NCI-H345 (cell line): ENCODE measurements around the gene SMAD3.
A peak's percentile ranks its signal among the peaks of the same experiment; 100 is the strongest.

Experiments used
- DNase-seq: peaks from one replicate; lab custom pipeline; 2025; lab: John Stamatoyannopoulos, UW

Gene SMAD3

DNA sequence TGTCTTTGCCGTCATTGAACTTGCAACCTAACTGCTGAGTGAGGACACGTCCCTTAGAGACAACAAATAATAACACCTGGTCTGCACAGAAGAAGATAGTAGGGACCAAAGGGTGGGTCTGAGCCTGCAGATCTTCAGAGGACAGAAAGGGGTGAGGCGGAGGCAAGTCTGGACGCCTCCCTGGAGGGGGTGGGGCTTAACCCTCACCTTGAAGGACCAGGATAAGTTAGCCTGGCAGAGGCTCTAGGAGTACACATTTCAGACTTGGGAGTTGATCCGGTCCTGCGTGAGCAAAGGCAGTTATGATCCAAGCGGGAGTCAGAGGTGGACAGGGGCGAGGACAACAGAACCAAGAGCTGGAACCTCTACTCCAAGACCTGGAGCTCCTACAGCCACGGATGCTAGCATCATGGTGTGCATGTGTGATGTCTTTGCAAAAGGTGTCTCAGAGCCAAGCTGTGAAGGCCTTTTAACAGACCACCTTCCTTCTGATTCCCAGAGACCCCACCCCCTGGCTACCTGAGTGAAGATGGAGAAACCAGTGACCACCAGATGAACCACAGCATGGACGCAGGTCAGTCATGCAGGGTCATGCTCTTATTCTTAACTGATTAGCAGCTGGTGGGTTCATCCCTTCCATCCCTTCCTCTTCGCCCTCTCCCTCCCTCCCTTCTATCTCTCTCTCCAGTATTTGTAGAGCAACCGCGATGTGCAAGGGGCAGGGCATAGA is 101.0 kb downstream of the SMAD3 start:
- DNase-seq: no peak

DNA sequence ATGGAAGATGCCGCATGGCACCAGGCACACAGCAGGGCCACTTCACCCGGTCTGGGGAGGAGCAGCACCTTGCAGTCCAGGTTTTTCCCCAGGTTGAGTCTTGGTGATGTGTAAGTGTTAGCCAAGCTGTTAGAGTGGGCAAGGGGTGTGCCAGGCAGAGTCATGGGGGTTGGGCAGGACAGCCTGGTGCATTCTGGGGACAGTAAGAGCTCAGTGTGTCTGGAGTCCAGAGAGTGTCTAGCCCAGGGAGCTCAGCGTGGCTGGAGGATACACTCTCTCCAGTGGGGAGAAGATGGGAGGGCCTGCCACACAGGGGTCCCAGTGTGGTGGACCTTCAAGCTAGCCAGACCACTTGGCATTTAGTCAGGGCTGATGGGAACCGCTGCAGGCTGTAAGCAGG is 101.7 kb downstream of the SMAD3 start:
- no peak for DNase-seq

DNA sequence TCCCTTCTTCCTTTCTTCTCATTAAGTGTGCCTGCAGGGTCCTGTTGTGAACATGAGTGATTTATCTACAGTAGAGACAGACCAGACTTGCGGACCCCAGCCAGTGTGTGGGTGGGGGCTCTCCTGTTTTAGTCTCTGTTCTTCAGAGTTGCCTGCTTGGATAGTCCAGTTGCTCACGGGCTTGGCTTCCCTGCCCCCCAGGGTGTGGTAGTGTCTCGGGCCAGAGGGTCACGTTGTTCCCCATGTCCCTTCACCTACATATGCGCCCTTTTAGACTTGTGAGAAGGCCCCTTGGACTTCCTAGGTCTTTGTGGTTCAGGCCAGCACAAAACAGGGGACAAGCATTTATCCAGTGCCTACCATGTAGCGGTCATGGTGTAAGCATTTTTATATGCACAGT is 103.3 kb downstream of the SMAD3 start:
- DNase-seq: no peak

DNA sequence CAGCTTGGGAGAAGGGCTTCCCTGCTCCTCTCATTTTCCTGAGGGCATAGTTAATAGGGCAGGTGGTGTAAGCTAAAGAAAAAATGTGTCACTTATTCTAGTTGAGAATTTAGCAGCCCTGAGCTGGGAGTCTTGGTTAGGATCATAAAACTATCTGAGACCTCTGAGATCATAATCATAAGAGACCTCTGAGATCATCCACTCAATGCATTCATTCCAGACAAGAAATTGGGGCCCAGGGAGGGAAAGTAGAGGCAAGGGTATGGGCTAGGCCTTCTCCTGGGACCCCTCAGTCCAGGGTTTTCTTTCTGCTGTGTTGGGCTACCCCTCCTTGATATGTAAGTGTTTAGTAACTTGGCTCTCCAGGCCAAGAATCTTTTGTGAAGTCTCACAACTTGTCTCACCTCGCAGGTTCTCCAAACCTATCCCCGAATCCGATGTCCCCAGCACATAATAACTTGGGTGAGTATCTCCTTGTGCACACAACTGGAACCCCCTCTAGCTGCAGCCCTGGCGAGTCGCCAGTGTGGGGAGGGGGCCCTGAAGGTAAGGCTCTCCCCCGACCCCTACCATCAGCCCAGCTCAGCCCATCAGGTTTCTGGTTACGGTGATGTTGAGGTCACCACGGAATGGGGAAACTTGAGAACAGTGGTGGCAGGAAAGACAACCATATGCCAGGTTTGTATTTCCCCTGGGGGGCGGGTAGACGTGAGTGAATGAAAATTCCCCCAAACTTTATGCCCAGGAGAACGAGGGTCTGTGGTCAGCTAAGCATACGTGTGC is 104.9 kb downstream of the SMAD3 start:
- no peak for DNase-seq

DNA sequence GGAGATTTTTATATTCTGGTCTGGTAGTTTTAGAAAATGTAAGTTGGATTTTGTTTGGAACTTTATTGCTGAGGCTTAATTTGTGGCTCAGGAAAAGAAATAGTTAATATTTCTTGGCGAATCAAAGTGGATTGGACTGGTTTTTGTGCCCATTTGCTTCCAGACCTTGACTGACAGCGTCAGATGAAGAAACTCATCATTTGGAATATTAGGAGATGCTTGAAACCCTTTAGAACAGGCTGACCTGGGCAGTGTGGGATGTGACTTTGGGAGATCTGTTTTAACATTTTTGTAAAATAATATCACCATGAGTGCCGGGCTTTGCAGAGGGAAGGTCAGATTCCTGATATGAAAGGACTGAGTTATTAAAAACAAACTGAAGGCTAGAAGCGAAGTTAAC is 106.1 kb downstream of the SMAD3 start:
- no peak for DNase-seq

DNA sequence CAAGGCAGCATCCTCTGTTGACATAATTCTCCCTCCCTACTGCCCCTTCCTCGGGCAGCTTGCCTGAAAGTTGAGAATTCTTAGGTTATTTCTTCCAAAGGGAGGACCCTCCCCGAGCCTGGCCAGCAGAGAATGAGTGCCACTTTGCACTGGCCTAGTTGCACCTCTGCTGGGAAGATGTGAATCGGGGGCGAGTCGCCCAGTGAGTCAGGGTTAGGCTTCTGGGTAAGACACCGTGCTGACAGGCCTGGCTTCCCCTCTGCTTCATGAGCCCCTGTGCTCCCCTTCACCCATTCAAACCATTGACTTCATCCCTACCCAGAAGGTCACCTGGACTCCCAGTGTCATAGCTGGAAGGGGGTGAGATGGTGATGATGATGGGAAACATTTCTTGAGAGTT is 106.8 kb downstream of the SMAD3 start:
- DNase-seq: no peak

DNA sequence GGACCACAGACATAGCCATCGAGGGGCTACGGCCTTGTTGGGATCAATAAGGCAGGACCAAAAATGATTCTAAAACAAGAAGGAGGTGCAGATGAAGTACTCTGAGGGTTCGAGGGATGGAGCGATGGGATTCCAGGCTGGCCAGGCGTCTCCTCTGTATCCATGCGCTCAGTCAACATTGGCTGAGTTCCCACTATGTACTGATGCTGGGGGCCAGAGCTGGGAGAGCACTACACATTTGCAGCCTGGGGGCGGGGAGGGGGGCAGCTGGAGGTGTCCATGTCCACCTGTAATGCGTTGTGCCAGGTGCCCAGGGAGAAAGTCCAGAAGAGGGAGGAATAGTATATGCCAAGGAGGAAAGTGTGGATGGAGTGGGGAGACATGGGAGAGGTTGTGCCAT is 107.6 kb downstream of the SMAD3 start:
- no peak for DNase-seq

DNA sequence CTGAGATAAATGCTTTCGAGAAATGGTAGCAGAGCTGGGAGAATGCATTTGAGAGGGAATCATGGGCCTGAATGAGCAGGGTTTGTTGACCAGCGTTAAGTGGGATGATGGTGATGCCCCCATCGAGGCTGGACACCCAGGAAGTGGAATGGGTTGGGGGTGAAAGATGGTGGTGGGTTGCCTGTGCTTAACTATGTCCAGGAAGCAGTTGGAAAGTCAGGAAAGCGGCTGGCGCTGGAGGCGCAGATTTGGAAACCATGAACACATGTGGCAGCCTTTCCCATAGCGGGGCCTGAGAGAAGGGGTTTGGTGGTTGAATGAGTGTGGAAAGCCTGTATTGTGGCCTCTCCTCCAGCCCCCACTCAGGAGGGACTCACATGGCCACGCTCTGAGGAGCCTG is 108.4 kb downstream of the SMAD3 start:
- no peak for DNase-seq

DNA sequence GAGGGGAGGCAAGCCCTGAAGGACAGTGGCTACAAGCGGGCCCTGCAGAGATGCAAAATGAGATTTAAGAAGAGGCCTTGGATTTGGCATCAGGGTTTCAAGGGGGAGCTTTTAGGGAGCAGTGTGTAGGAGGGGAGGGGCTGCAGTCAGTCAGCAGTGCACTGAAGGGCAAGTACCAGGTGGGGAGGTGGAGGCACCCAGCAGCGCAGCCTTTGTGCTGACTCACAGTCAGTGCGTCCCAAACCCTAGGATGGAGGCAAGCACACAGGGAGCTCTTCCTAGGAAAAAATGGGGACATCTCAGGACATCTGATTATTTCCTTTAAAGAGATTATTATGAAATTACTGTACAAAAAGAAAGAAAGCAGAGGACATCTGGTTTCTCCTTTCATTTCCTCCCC is 109.0 kb downstream of the SMAD3 start:
- no peak for DNase-seq

DNA sequence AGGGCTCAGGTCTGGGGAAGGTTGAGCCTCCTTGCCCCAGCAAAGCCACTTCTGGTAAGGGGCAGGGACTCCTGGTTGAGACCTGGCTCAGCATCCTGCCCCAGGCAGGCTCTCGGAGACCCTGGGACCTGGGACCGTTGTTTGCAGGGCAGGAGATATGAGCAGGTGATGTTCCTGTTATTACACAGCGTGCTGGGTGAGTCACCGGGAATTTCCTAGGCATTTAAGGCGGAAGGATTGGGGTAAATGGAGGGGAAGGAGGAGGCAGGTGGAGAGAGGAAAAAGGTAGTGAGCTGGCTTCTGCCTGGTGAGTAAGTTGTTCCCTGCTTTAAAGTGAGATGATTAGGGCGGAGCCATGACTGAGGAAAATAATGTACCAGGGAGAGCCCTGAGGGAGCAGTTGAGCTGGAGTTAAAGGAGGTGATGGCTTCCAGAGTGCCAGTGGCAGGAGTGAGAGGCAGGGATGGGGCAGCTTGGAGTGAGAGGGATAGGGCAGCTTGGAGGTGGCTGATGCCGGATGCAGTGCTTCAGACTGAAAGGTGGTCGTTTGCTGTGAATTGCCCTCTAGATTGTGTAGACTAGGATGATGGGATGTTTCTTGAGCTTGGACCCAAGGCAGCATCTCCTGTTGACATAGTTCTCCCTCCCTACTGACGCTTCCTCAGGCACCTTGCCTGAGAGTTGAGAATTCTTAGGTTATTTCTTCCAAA is 109.6 kb downstream of the SMAD3 start:
- DNase-seq: no peak

DNA sequence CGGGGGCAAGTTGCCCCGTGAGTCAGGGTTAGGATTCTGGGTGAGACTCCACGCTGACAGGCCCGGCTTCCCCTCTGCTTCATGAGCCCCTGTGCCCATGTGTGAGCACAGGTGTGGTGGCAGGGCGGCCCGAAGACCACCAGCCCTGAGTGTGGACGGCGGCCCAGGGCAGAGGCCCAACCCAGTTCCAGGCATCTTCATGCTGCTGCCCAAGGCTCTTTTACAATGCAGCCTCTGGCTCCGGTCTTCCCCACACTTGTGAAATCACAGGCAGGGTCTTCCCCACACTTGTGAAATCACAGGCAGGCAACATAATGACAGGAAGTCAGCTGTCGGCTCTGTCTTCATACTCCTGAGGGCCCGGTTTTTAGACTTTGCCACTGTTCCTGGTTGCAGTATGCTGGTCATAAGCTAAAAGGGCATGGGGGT is 110.3 kb downstream of the SMAD3 start:
- no peak for DNase-seq

DNA sequence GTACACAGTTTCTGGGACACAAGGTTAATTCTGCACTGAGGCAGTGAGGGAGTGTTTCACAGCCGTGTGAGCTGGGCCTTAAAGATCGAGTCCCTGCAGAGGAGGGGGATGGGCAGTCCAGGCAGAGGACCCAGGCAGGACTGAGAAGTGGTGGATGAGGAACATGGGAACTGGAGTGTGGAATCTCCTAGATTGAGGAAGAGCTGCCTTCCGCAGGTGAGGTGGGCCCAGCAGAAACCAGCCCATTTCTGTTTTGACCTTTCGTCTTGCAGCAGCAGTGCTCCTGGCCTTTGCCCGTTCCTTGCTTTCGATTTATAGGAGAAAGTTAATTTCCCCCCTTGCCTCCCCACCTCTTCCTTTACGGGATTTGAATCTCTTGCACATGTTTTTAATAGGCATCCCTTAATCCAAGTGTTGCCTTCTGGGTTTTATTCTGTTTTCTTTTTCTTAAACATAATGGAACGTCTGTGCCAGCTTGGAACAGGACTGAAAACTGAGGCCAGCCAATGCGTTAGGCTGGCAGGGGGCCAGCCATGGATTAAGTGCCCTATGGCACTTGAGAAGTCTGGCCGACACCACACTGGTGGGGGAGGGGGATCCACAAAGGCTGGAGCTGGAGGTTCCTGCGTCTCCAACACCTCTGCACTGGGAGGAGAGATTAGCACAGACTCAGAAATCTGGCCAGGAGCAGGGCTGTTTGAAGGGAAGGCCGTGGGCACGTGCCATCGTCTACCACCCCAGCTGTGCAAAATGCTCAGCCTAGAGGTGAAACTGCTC is 111.0 kb downstream of the SMAD3 start:
- peak; percentile 14 for DNase-seq

DNA sequence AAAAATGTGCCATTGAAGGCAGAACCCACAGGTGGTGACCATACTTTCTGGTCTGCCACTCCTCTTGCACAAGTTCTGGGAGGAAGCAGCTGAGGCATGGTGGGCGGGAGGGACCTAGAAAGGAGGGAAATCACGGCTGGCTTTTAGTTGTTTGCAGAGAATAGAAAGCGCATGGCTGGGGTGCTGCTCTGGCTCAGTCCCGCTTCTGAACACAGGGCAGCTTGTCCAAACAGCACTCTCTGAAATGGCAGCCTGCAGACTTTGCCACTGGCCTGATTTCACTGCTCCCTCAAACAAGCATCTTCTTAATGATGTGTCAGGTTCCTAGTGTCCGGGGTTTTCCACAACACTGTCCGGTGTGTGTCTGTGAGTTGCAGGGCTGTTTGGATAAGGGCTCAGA is 112.3 kb downstream of the SMAD3 start:
- DNase-seq: no peak

DNA sequence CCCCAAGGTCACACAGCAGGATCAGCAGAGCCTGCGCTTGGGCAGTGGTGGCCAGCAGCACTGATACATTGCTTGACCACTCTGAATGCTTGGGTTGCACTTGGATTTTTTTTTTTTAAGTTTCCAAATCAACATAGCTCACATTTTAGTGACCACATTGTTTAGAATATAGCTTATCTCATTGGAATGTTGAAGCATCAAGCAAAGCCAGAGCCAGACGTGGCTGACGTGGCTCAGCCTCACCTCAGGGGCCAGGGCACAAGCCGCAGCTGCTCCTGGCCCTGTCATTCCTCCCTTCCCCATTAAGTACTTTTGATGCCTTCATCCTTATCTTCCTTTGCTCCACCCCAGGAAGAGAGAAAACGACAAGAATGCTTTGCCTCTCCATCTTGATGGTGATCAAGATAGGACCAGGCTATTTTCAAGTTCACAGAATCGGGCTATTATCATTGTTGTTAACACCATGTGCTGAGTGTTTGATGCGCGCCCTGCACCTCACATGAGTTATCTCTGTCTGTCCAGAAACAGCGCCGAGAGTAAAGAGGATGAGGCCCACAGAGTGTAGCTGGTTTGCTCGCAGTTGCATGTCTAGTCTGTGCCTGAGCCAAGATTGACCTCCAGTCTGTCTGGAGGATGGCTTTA is 113.3 kb downstream of the SMAD3 start:
- no peak for DNase-seq

DNA sequence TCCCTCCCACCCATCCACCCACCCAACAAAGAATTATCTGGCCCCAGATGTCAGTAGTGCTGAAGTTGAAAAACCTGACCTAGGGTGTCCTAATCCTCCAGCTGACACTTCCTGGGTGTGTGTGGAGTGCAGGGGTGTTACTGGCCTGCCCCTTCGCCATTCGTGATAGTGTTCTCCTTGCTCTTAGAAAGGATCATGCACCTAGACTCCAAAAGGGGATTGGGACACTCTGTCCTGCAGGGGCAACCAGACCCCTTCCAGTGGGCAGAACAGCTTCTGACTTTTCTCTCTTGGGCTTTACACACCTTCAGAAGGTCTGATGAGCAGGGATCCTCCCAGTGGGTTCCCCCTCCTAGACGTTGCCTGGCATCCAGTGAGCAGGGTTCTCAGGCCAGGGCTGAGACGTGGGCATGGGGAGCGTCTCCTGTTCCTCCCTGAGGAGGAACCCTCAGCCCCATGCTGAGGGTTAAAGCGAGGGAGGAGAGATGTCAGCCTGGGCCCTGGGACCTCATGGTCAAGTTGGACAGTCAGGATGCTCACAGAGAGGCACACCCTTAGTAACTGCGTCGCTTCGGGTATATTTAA is 114.1 kb downstream of the SMAD3 start:
- no peak for DNase-seq

DNA sequence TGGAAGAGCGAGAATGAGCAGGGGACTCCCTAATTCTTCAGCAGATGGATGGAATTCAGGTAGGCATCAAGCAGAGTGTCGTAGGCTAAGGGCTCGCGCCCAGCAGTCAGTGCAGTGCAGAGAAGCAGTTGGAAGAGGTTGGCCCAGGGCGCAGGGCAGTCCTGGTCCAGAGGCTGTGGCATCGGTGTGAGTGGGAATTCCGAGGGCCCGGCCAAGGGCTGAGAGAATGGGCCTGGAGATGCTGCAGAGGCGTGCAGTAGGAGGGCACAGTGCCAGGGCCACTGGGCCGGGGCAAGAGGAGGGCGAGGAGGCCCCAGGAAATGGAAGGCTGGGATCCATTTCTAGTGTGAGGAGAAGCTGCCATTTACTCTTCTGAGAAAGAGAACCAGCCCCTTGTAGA is 114.6 kb downstream of the SMAD3 start:
- no peak for DNase-seq

DNA sequence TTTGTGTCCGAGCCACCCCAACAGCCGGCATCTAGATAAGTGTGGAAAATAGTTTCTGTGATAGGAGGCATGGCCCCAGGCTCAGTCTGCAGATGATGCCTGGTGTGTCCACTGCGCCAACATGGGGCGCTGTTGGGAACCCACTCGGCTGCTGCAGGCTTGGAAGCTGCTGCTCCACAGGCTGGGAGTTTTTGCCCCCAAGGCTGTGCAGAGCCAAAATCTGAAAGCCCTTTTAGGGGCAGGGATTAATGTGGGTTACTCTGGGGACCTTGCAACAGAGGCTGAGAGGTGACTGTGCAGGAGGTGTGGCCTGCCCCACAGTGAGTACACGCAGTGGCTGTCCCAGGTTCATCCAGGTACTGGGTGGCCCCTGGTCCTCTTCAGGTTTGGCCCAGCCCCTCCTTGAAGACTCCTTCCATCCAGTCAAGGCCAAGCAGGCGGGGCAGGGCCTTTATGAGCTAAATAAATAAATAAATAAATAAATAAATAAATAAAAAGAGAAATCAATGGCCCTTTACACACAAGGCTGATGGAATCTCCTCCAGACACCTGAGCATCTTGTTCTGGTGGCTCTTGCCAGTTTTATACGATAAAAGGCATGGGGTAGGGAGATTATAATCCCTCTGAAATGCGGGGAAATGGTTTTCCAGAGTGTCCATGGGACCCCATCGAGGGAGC is 115.3 kb downstream of the SMAD3 start:
- DNase-seq: no peak

DNA sequence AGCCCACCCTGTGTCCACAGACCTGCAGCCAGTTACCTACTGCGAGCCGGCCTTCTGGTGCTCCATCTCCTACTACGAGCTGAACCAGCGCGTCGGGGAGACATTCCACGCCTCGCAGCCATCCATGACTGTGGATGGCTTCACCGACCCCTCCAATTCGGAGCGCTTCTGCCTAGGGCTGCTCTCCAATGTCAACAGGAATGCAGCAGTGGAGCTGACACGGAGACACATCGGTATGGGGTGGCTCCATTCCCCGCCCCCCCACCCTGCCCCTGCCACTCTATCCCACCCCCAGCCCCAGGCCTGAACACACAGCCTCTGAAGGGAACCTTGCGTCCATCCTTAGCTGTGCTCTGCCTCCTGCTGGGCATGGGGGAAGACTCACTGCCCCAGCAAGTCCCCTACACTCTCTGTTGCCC is 115.8 kb downstream of the SMAD3 start:
- DNase-seq: no peak

DNA sequence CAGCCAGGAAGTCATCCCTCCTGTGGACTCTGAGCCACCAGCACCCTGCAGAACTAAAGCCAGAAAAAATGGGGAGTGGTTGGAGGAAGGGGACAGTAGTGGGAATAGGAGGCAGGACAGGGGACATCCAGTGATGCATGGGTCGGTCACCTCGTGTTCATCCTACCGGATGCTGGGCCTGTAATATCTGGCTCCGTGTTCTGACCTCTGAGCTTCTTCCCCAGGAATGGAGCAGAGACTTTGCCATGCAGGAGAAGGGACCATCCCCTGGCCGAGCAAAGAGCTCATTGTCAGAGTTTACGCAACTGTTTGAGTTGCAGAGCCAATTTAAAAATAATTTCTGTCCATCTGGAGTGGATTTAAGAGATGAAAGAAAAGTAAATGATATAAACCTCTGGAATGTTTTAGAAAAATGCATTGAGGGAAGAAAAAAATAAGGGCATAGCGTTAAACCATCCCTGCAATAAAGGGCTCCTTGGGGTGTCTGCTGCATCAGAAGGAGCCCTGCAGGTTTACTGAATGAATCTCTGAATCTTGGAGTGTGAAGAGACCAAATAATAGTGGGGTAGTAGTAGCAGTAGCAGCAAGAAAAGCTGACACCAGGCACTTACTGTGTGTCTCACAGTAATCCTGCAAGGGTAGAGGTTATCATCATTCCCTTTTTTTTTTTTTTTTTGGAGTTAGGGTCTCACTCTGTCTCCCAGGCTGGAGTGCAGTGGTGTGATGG is 118.2 kb downstream of the SMAD3 start:
- no peak for DNase-seq
